ENCODE results near the gene MED16.
"Not testable (repeated sequence)": the region's sequence is repeated elsewhere in the genome, so short reads cannot be mapped to it uniquely, and the experiment has no call there.

The MED16 gene

GRCh38 chr19:888581-889385 lies 4.2 kb downstream of the MED16 start:
- no peak for DNase-seq

GRCh38 chr19:887599-887998 lies 5.4 kb downstream of the MED16 start:
- DNase-seq: no peak

GRCh38 chr19:887072-887471 lies 5.9 kb downstream of the MED16 start:
- DNase-seq: no peak

- no peak for DNase-seq
Measured at GRCh38 chr19:885536-886224, 7.3 kb downstream of the MED16 start.

- DNase-seq: no peak
Measured at GRCh38 chr19:884420-885211, 8.4 kb downstream of the MED16 start.

- no peak for DNase-seq
Measured at GRCh38 chr19:883661-884211, 9.3 kb downstream of the MED16 start.

GRCh38 chr19:882871-883497 lies 10.0 kb downstream of the MED16 start:
- no peak for DNase-seq

- no peak for DNase-seq
Measured at GRCh38 chr19:881385-882071, 11.5 kb downstream of the MED16 start.

- no peak for DNase-seq
Measured at GRCh38 chr19:879711-880438, 13.1 kb downstream of the MED16 start.

- not testable (repeated sequence) for DNase-seq
Measured at GRCh38 chr19:878751-879561, 14.0 kb downstream of the MED16 start.

GRCh38 chr19:877992-878660 lies 14.9 kb downstream of the MED16 start:
- DNase-seq: not testable (repeated sequence)

- no peak for DNase-seq
Measured at GRCh38 chr19:876780-877314, 16.1 kb downstream of the MED16 start.

GRCh38 chr19:876089-876488 lies 16.9 kb downstream of the MED16 start:
- no peak for DNase-seq

GRCh38 chr19:875265-875879 lies 17.6 kb downstream of the MED16 start:
- DNase-seq: no peak

- DNase-seq: no peak
Measured at GRCh38 chr19:873561-874041, 19.4 kb downstream of the MED16 start.

GRCh38 chr19:873084-873483 lies 19.9 kb downstream of the MED16 start:
- DNase-seq: peak; percentile 56 to 61

- DNase-seq: peak; percentile 69 to 75
Measured at GRCh38 chr19:872266-872951, 20.6 kb downstream of the MED16 start.

Data from stimulated activated CD4-positive, alpha-beta T cell treated with anti-CD3 and anti-CD28 coated beads, Interleukin-2, amount 100 ng/mL, for 48 hours (primary cell).